Activated CD4-positive, alpha-beta T cell treated with anti-CD3 and anti-CD28 coated beads, Interleukin-2, Interleukin-6, amounts not matched to agents 100 ng/mL and 50 ng/mL, durations not matched to agents 16 hours and 8 hours (primary cell): ENCODE measurements around the gene CAMK1D.

Experiments used
- DNase-seq: peaks from one replicate; pipeline ENCODE4 v3.0.0-alpha.2; 2020

Gene CAMK1D

GRCh38 chr10:12661671-12662070 is 312.3 kb downstream of the CAMK1D start:
- DNase-seq, result no peak

GRCh38 chr10:12663863-12664262 is 314.5 kb downstream of the CAMK1D start:
- no peak for DNase-seq

DNA sequence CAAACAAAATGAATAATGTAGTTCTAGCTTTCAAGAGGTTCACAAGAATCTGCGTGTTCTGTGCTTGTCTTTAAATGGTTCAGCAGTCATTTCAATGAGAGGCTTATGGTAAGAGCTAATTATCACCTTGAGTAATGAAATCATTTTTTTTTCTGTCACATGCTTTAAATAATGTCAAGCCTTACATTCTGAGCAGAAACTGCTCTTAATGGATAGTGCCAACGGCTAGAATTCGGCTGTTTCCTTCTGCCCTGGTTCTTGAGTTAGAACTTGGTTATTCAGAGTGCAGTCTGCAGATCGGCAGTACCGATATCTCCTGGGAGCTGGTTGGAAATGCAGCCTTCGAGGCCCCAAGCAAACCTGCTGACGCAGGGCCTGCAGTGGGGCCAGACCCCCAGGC is 316.2 kb downstream of the CAMK1D start:
- DNase-seq, result no peak

GRCh38 chr10:12667052-12667451 is 317.7 kb downstream of the CAMK1D start:
- no peak for DNase-seq

- no peak for DNase-seq
These were observed 319.3 kb downstream of the CAMK1D start for GRCh38 chr10:12668634-12669033.

GRCh38 chr10:12670004-12670403 is 320.7 kb downstream of the CAMK1D start:
- no peak for DNase-seq

- no peak for DNase-seq
These were observed 325.8 kb downstream of the CAMK1D start for GRCh38 chr10:12675186-12675585.

- DNase-seq, result no peak
These were observed 330.3 kb downstream of the CAMK1D start for GRCh38 chr10:12679636-12680035.

DNA sequence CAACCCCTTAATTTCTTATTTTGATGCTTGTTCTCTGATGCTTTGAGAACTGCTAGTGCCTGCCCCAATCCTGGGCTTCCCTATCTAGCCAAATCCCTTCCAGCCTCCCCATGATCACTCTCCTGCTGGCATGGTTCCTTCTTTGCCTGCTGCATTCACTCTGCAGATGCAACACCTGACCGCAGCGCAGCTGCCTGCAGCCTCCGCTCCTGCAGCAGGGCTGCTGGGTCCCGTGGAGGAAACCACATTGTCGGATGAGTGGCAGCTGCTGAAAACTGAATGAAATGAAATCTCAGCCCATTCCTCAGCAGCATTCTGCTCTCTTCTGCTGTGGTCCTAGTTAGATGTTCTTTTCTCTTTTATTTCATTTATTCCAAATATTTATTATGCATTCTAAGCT is 331.9 kb downstream of the CAMK1D start:
- DNase-seq, result no peak

DNA sequence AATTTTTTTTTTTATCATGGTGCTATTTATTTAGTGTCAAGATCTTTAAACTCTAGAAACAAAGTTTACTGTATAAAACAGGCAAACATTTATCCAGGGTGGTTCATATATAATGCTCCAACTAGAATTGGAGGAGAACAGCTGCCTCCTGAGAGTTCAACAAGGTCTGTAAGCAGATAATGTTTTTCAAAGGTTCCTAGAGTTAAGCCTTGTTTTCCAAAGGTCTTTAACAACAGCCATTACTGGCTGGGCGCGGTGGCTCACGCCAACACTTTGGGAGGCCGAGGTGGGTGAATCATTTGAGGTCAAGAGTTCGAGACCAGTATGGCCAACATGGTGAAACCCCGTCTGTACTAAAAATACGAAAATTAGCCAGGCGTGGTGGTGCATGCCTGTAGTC is 335.4 kb downstream of the CAMK1D start:
- DNase-seq, result no peak

GRCh38 chr10:12685261-12686058 is 336.1 kb downstream of the CAMK1D start:
- no peak for DNase-seq

GRCh38 chr10:12687996-12688395 is 338.6 kb downstream of the CAMK1D start:
- DNase-seq, result no peak

DNA sequence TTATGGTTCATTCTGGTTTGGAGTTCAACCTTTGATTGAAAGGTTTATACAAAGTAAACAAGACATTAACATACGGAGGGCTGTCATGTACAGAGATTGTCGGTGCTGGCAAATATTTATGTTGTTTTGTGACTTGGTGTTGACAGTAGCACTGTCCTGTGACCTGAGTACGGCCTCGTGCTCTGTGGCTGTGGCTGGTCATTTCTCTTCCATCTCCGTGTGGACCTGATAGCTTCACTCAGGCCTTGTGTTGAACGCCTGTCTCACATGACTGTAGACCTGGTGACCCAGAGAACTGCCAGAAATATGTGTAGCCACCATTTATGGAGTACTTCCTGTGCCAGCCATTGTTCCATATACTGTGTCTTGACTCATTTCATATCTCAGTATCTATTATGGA is 340.5 kb downstream of the CAMK1D start:
- DNase-seq, result no peak

GRCh38 chr10:12690525-12691126 is 341.3 kb downstream of the CAMK1D start:
- DNase-seq, result no peak

- DNase-seq, result no peak
These were observed 342.2 kb downstream of the CAMK1D start for GRCh38 chr10:12691596-12691995.

- DNase-seq, result no peak
These were observed 348.4 kb downstream of the CAMK1D start for GRCh38 chr10:12697764-12698163.

DNA sequence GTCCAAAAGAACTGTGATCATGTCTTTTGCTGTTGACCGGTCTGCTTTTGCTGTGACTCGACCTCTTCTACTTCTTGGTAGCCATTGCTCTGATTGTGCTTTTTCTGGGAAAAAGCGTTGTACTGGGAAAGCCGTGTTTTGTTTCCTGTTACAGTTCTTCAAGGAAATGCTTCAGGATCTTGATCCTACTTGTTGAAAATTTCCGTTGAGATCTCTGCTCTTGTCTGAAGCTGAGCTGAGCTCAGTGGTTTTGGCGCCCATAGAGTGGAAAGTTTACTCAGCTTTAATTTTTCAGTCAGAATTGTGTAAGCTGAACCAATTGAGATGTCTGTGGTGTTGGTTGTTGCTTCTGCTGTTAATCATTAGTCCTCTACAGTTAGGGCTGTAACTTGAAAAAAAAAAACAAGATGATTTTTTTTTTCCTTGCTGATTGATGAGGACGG is 349.9 kb downstream of the CAMK1D start:
- peak; percentile 63 for DNase-seq

GRCh38 chr10:12699781-12700556 is 350.6 kb downstream of the CAMK1D start:
- DNase-seq, result no peak

GRCh38 chr10:12700557-12700874 is 351.2 kb downstream of the CAMK1D start:
- no peak for DNase-seq

GRCh38 chr10:12701696-12702095 is 352.3 kb downstream of the CAMK1D start:
- DNase-seq, result no peak

GRCh38 chr10:12702215-12702770 is 352.9 kb downstream of the CAMK1D start:
- DNase-seq, result no peak

GRCh38 chr10:12703126-12703525 is 353.8 kb downstream of the CAMK1D start:
- no peak for DNase-seq

DNA sequence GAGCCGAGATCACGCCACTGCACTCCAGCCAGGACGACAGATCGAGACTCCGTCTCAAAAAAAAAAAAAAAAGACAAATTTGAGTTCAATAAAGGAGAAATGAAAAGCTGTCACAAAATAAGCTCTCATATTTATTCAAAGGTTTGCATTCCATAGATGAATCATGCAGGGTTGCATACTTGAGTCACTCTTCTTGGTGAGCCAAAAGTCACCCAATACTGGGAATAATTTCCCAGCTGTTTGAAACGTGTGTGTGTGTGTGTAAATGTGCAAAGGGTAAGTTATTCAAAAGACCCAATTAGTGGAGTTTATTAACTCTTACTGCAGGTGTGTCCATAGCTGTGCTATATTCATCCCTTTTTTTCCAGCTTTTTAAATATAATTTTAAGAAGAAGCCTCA is 354.5 kb downstream of the CAMK1D start:
- peak; percentile 36 for DNase-seq

- no peak for DNase-seq
These were observed 355.1 kb downstream of the CAMK1D start for GRCh38 chr10:12704488-12704887.
